ENCODE data around the gene CLSTN1.

GRCh38 chr1:9759939-9760338 is 63.8 kb downstream of the CLSTN1 start:
- TF ChIP-seq GATA2 (CRISPR knock-in tag; IDR thresholded peaks at IDR 0.05) (no peak), RFX5 (IDR thresholded peaks at IDR 0.05; ENCODE audit: low read length) (no peak), RAD21 (IDR thresholded peaks at IDR 0.05; ENCODE audit: low read length) (no peak), CTCF (IDR thresholded peaks at IDR 0.05) (no peak)

All from SK-N-SH (cell line).